GM12891 (cell line): Measurements from ENCODE around the gene LIMS1.

Source experiments
- DNase-seq: peaks from one replicate; pipeline ENCODE4 v3.0.0; 2011; ENCODE audit warnings: low spot score; ENCODE audit not compliant: insufficient read length
- FAIRE-seq: peaks from 2 replicates; lab custom pipeline; 2011; peaks lifted over from hg19 to GRCh38; lab: Jason Lieb, UNC
- PAX5 ChIP-seq: IDR thresholded peaks from 2 replicates; pipeline ENCODE4 v1.6.1; 2011; ENCODE audit warnings: low read length, moderate library complexity, mild to moderate bottlenecking; ENCODE audit not compliant: insufficient read depth, severe bottlenecking
- POLR2A ChIP-seq: IDR thresholded peaks from 2 replicates; pipeline ENCODE4 v1.6.1; 2011; ENCODE audit warnings: low read depth, low read length, control low read depth
- POLR2AphosphoS5 ChIP-seq: IDR thresholded peaks from 2 replicates; pipeline ENCODE4 v1.6.1; 2011; ENCODE audit warnings: low read depth, low read length, control low read depth
- POU2F2 ChIP-seq: IDR thresholded peaks from 2 replicates; pipeline ENCODE4 v1.6.1; 2011; ENCODE audit warnings: low read depth, mild to moderate bottlenecking, control low read depth, low read length, moderate library complexity
- SPI1 ChIP-seq: IDR thresholded peaks from 2 replicates; pipeline ENCODE4 v1.6.1; 2011; ENCODE audit warnings: low read depth, low read length, control low read depth
- TAF1 ChIP-seq: IDR thresholded peaks from 2 replicates; pipeline ENCODE4 v1.6.1; 2011; ENCODE audit warnings: low read depth, low read length, control low read depth

LIMS1 gene

DNA sequence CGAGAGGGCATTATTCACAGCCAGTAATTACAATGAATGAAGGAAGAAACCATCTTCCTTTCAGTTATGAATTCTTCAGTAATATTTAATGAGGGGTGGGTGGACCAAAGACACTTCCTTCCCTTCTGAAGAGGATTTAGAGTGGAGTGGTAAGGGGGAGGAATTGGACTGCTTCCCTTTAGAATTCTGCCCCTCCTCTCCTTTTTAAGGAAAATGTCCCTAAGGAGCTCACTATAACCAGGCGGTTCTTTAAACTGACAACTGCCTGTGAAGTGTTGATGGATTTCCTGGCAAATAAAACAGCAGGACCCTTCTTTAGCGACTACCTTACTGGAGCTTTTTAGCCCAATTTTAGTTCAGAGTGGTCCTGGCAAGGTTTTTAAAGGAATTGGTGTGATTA, 86.4 kb downstream of the LIMS1 start:
- FAIRE-seq (no peak), DNase-seq (no peak)
- no peak for TF ChIP-seq TAF1
- no peak for TF ChIP-seq PAX5
- no peak for TF ChIP-seq SPI1
- no peak for TF ChIP-seq POLR2AphosphoS5
- no peak for TF ChIP-seq POLR2A
- TF ChIP-seq POU2F2: no peak

DNA sequence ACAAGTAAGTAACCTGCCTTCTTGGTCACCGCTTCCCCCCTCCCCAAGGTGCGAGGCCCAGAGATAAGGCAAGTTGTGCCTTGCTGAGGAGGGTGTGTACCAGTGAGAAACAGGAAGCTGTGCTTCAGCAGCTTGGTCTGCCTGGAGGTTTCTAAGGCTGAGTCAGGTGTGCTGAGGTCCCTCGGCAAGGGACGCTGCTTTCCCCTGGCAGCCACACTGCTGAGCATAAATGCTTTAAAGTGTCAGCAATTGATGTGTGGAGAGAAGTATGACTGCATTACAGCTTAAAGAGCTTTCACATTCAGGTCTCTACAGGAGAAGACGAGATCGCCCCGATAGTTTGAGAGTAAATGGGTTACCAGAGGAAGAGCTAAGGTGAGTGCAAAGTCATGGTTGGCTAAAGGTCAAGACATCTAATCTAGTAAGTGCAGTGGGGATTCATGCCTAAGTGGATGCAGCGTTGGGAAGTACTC, 86.9 kb downstream of the LIMS1 start:
- peak; percentile 2; the same call in 1 of the 2 replicates for TF ChIP-seq SPI1
- no peak for TF ChIP-seq POLR2A
- TF ChIP-seq PAX5: peak; percentile 10
- TF ChIP-seq TAF1: no peak
- TF ChIP-seq POU2F2: no peak
- TF ChIP-seq POLR2AphosphoS5: no peak
- DNase-seq: no peak
- peak; percentile 98 for FAIRE-seq

DNA sequence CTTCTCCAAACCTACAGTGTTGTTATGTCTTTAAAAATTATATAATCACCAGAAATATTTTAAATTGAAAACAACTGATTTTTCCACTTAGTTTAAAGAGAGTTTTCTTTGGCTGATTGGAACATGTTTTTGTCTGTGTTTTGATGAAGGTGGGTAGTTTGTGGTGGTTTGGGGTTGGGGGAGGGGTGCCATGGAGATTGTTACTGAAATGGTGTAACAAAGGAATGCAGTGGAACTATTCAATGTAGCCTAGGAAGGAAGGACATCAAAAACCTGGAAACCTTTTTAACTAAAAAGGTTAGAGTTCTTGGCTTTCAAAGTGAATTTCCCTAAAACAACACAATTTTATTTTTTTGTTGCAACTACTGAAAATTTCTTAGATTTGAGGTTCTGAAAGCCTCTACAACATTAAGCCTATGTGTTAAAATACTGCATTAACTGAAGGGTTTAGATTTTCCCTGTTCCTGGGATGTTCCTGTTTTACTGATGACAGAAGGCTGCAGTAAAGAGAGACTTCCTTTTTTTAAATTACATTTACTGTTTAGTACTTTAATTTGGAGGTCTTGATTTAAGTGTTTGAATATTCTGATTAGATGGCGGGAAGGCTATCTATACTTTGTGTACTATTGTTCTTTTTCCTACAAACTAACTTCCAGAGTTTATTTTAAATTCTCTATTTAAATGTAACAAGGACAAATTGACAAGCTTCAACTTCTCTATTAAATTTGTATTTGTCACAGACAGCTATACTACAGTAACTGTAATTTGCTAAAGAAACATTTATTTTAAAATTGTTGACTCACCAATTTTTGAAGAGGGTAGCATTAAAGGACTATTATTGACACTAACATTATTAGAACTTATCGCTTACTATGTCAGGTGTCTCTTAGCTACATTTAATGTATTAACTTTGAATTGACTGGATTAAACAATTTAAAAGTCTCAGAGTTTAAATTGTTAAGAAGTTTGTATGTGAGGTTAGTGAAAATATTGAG, 87.7 kb downstream of the LIMS1 start:
- FAIRE-seq: no peak
- no peak for TF ChIP-seq POU2F2
- no peak for TF ChIP-seq PAX5
- no peak for TF ChIP-seq POLR2A
- TF ChIP-seq SPI1: no peak
- no peak for TF ChIP-seq TAF1
- TF ChIP-seq POLR2AphosphoS5: no peak
- DNase-seq: no peak

DNA sequence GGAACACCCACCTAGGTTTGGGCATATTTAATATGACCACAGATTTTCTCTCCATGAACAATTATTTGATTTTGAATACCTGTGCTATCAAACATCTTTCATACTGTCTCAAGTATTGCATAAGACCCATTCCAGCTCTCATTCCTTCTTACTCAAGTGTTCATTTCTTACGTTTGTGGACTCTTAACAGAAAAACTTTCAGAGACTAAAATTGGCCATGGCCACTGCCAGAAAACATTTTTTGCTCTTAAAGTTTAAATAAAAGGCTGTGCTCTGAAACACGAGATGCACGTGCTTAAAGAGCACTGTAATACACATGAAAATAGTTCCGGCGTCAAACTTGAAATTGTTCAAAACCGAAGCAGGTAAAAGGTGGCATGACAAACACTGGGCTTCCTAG, 89.3 kb downstream of the LIMS1 start:
- no peak for FAIRE-seq
- TF ChIP-seq POLR2AphosphoS5: no peak
- no peak for TF ChIP-seq POU2F2
- no peak for TF ChIP-seq POLR2A
- TF ChIP-seq PAX5: no peak
- TF ChIP-seq SPI1: no peak
- TF ChIP-seq TAF1: no peak

DNA sequence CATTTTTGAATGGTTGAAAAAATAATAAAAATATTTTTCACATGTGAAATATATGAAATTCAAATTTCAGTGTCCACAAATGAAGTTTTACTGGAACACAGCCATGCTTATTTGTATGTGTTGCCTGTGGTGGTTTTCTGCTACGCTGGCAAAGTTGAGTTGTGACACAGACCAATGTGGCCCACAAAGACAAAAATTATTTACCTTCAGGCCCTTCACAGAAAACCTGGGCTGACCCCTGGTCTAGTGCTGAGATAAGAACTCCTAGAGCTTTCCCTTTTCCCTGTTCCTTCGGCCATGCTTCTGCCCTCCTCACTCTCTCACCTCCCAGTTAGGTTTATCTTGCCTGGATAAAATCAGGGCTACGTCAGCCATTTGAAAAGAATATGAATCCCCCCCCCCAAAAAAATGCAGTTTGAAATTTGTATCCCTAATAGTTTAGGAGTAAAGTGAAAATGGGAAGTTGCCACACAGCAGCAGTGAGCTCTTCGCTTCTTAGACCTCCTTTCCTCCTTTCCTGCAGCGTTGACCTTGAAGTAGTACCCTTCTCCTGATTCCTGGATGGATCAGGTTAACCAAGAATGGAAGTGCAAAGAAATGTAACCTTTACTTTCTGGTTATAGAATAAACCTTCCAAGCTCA, 91.0 kb downstream of the LIMS1 start:
- FAIRE-seq: no peak
- no peak for TF ChIP-seq PAX5
- no peak for TF ChIP-seq POLR2AphosphoS5
- TF ChIP-seq SPI1: no peak
- no peak for TF ChIP-seq POU2F2
- no peak for TF ChIP-seq TAF1
- no peak for TF ChIP-seq POLR2A

More for the DNA sequence above, 89.3 kb downstream of the LIMS1 start:
- DNase-seq: no peak

DNA sequence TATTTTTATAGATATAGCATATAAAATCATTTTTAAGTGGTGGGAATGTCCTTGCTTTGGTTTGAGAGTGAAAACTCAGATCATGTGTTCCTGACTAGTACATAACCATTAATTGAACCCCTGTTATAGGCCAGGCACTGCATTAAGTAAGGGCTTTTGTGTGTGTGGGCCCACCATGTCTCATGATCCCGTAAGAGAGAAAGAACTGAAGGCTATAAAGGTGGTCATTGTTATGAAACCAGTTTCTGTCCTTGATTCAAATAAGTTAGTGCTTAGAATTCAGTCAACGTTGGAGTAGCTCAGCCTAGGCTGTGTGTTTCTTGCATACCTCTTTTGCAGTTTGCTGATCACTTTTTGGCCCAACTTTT, 91.5 kb downstream of the LIMS1 start:
- no peak for TF ChIP-seq SPI1
- TF ChIP-seq POU2F2: no peak
- no peak for TF ChIP-seq TAF1
- no peak for TF ChIP-seq POLR2A
- no peak for TF ChIP-seq POLR2AphosphoS5
- TF ChIP-seq PAX5: no peak
- peak; percentile 62 for FAIRE-seq
- no peak for DNase-seq

More for the DNA sequence above, 91.0 kb downstream of the LIMS1 start:
- no peak for DNase-seq

DNA sequence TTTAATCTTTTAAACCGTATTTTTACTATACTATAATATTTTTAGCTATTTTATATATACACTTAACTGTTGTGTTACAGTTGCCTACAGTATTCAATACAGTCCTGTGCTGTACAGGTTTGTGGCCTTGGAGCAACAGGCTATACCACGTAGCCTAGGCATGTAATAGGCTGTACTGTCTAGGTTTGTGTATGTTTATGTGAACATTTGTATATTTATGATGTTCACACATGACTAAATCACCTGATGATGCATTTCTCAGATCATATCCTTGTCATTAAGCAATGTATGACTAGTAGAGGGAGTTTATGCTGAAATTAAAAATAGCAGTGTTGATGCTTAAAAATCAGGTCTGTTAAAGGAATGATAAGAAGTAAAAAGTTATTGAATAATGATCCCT, 92.7 kb downstream of the LIMS1 start:
- no peak for DNase-seq
- no peak for FAIRE-seq
- no peak for TF ChIP-seq POLR2AphosphoS5
- no peak for TF ChIP-seq POU2F2
- no peak for TF ChIP-seq PAX5
- no peak for TF ChIP-seq SPI1
- TF ChIP-seq POLR2A: no peak
- TF ChIP-seq TAF1: no peak

DNA sequence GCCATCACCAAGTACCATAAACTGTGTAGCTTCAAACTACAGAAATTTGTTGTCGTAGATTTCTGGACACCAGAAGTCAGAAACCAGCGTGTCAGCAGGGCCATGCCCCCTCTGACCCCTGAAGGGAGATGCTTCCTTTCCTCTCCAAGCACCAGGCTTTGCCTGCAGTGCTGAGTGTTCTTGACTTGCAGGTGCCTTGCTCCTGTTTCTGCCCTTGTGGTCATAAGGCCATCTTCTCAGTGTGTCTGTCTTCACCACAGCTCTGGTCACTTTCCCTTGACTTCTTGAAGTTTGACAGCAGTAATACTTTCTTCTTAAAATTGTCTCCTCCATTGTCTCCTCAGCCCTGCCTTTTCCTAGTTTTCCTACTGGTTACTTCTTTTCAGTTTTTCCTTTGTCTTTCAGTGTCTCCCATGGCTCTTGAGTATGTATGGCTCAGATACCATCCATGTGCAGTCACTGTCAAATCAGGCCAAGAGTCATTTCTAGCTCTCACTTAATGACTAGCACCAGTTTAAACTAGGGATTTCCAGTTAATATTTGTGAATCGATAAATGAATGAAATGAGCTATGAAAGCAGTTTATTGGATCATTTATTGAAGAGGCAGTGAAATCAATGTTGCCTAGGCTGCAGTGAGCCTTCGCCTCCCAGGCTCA, 93.8 kb downstream of the LIMS1 start:
- FAIRE-seq: no peak
- no peak for DNase-seq
- TF ChIP-seq TAF1 (no peak), POU2F2 (no peak), PAX5 (no peak), SPI1 (no peak), POLR2AphosphoS5 (no peak), POLR2A (no peak)

DNA sequence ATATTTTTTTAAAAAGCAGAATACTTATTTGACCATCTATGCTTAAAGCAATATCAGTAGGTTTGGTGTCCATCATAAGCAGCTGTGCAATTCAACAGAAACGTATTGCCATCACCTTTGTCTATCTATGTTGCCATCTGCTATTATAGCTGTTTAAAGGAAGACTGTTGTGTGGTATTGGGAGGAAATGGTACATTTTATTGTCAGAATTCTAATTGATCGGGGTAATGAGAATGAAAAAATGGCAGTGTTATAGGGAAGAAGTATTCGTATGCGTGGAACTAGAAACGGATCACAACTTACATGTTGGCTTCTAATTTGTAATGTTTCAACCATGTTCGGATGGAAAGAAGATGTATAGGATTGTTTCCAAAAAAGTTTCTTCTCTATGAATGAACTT, 94.7 kb downstream of the LIMS1 start:
- TF ChIP-seq TAF1: no peak
- TF ChIP-seq POLR2A: no peak
- TF ChIP-seq POU2F2: no peak
- no peak for TF ChIP-seq PAX5
- no peak for TF ChIP-seq SPI1
- no peak for TF ChIP-seq POLR2AphosphoS5
- peak; percentile 64 for FAIRE-seq

More for the DNA sequence above, 94.7 kb downstream of the LIMS1 start:
- DNase-seq: no peak
